PC-3 (cell line): ENCODE measurements around the gene SDK2. TPM values are rescaled to one million over a fixed set of nuclear protein-coding genes. Genes with fewer than 3 reads are reported as not detected.

ENCODE experiments used
- ATAC-seq: fragments of 200-7000 bp; cut with Tn5 transposase; 2 replicates; pipeline ENCODE4 v1.9.1; 2020; ENCODE audit warnings: mild to moderate bottlenecking, moderate library complexity
- BruUV-seq: library from RNA; stranded (reverse); fragments of 400-500 nt; replicated peaks from 2 replicates; lab custom pipeline; 2021; lab: Mats Ljungman, UMichigan
- CTCF ChIA-PET: fragments of 300-600 bp; sonication (Branson Sonifier 250); formaldehyde crosslinking; loops from one replicate; lab custom pipeline; 2022; ENCODE audit warnings: antibody characterized with exemption; lab: Charles Lee
- POLR2A ChIA-PET: fragments of 300-600 bp; sonication (Branson Sonifier 250); formaldehyde crosslinking; loops from one replicate; lab custom pipeline; 2022; ENCODE audit warnings: antibody characterized with exemption; ENCODE audit not compliant: unreplicated experiment; lab: Charles Lee
- DNase-seq: peaks from one replicate; pipeline ENCODE4 v3.0.0-alpha.2; 2015
- H2AFZ ChIP-seq: fragments of 300-600 bp; sonication (generic); 2 replicates; pipeline ENCODE4 v1.6.0; 2016; ENCODE audit warnings: antibody characterized with exemption, low read length
- H3F3A ChIP-seq: fragments of 300-600 bp; sonication (generic); one replicate; pipeline ENCODE4 v1.6.0; 2017; ENCODE audit warnings: antibody characterized with exemption, low read length, control low read depth, mild to moderate bottlenecking; ENCODE audit not compliant: unreplicated experiment
- H3K27ac ChIP-seq: fragments of 300-600 bp; sonication (generic); 2 replicates; pipeline ENCODE4 v1.5.1; 2016; ENCODE audit warnings: mild to moderate bottlenecking, low read length
- H3K27me3 ChIP-seq: fragments of 300-600 bp; sonication (generic); 2 replicates; pipeline ENCODE4 v1.6.1; 2016; ENCODE audit warnings: low read length, mixed read lengths
- H3K36me3 ChIP-seq: fragments of 300-600 bp; sonication (generic); 2 replicates; pipeline ENCODE4 v1.6.1; 2016; ENCODE audit warnings: low read depth, mixed run types, low read length, mixed read lengths
- H3K4me1 ChIP-seq: fragments of 300-600 bp; sonication (generic); 2 replicates; pipeline ENCODE4 v1.5.1; 2016; ENCODE audit warnings: low read length; ENCODE audit not compliant: insufficient read depth
- H3K4me2 ChIP-seq: fragments of 300-600 bp; sonication (generic); 2 replicates; pipeline ENCODE4 v1.6.0; 2016; ENCODE audit warnings: low read length
- H3K4me3 ChIP-seq: fragments of 300-600 bp; sonication (generic); 2 replicates; pipeline ENCODE4 v1.5.1; 2016; ENCODE audit warnings: mild to moderate bottlenecking, low read length, mixed read lengths
- H3K79me2 ChIP-seq: fragments of 300-600 bp; sonication (generic); 2 replicates; pipeline ENCODE4 v1.6.1; 2017; ENCODE audit warnings: low read length, mixed read lengths
- H3K9ac ChIP-seq: fragments of 300-600 bp; sonication (generic); 2 replicates; pipeline ENCODE4 v1.6.0; 2016; ENCODE audit warnings: mild to moderate bottlenecking, low read length
- H3K9me2 ChIP-seq: fragments of 300-600 bp; sonication (generic); replicated peaks from 2 replicates; pipeline ENCODE4 v1.6.1; 2016; ENCODE audit warnings: mixed run types, low read length, mixed read lengths
- H3K9me3 ChIP-seq: fragments of 300-600 bp; sonication (generic); 2 replicates; pipeline ENCODE4 v1.6.1; 2016; ENCODE audit warnings: low read length, mixed read lengths
- H4K20me1 ChIP-seq: fragments of 300-600 bp; sonication (generic); 2 replicates; pipeline ENCODE4 v1.6.1; 2016; ENCODE audit warnings: low read length, mixed read lengths
- EZH2 ChIP-seq: fragments of 300-600 bp; sonication (generic); IDR thresholded peaks from one replicate; pipeline ENCODE4 v1.6.1; 2017; ENCODE audit warnings: antibody characterized with exemption, mild to moderate bottlenecking, low read length; ENCODE audit not compliant: unreplicated experiment
- EZH2phosphoT487 ChIP-seq: fragments of 300-600 bp; sonication (generic); IDR thresholded peaks from 2 replicates; pipeline ENCODE4 v1.6.1; 2018; ENCODE audit warnings: mild to moderate bottlenecking, antibody characterized with exemption, low read length, borderline replicate concordance
- intact Hi-C: fragments of 100-400 bp; cut with micrococcal nuclease; formaldehyde crosslinking; loops from 2 replicates; pipeline ENCODE4 v1.9.0; 2023
- total RNA-seq: library from RNA; depleted of rRNA; stranded (reverse); fragments of >200 nt; gene quantifications from 2 replicates; pipeline ENCODE4 v1.2.3, GENCODE V29; 2014
- TF ChIP-seq, protein P1 (sequence below): fragments of 300-600 bp; sonication (generic); conservative IDR thresholded peaks from 2 replicates; pipeline ENCODE4 v1.5.1; 2017; ENCODE audit warnings: antibody characterized with exemption, low read depth, mild to moderate bottlenecking, low read length

The SDK2 gene
- total RNA-seq, 1 experiment from 2014 or later = 0.07 TPM

DNA sequence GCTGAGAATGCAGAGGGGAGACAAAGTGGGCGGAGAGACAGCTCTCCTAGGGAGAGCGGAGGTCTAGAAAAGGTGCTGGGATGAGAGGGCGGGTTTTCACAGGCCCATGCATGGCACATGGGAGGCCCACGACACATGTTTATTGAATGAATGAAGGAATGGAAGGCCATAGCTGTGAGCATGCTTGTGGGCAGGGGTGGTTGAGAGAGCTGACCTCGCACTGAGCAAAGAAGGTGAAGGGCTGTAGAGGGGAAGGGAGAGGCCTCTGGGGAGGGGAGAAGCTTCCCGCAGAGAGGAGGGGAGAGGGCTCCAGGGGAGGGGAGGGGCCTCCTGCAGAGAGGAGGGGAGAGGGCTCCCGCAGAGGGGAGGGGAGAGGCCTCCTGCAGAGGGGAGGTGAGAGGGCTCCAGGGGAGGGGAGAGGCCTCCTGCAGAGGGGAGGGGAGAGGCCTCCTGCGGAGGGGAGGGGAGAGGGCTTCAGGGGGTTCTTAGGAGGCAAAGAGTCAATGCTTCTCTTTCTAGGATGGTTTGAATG lies 27.3 kb downstream of the SDK2 start:
- no peak overlapping the region for H3K27ac ChIP-seq
- H3K9me3 ChIP-seq = peaks cover 2% of the 10 kb centered on the region; the same call in 1 of the 2 replicates
- H3K4me1 ChIP-seq = no peaks in the 10 kb centered on the region
- peaks cover 44% of the 10 kb centered on the region for H3K27me3 ChIP-seq
- no peak overlapping the region for H2AFZ ChIP-seq
- H4K20me1 ChIP-seq = no peaks in the 10 kb centered on the region
- POLR2A ChIA-PET = no interaction called here
- intact Hi-C loops = no loop called here
- H3F3A ChIP-seq = no peaks in the 10 kb centered on the region
- no peaks in the 10 kb centered on the region for H3K79me2 ChIP-seq
- ATAC-seq = no peak
- BruUV-seq = no TSS peak
- H3K36me3 ChIP-seq = no peaks in the 10 kb centered on the region
- TF ChIP-seq, protein P1, sequence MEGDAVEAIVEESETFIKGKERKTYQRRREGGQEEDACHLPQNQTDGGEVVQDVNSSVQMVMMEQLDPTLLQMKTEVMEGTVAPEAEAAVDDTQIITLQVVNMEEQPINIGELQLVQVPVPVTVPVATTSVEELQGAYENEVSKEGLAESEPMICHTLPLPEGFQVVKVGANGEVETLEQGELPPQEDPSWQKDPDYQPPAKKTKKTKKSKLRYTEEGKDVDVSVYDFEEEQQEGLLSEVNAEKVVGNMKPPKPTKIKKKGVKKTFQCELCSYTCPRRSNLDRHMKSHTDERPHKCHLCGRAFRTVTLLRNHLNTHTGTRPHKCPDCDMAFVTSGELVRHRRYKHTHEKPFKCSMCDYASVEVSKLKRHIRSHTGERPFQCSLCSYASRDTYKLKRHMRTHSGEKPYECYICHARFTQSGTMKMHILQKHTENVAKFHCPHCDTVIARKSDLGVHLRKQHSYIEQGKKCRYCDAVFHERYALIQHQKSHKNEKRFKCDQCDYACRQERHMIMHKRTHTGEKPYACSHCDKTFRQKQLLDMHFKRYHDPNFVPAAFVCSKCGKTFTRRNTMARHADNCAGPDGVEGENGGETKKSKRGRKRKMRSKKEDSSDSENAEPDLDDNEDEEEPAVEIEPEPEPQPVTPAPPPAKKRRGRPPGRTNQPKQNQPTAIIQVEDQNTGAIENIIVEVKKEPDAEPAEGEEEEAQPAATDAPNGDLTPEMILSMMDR = no peak
- TF ChIP-seq EZH2 = no peak
- no peak for TF ChIP-seq EZH2phosphoT487
- no peaks in the 10 kb centered on the region for H3K9me2 ChIP-seq
- CTCF ChIA-PET = no interaction called here
- no peak overlapping the region for H3K4me2 ChIP-seq
- no peak for DNase-seq
- no peak overlapping the region for H3K4me3 ChIP-seq
- no peak overlapping the region for H3K9ac ChIP-seq

DNA sequence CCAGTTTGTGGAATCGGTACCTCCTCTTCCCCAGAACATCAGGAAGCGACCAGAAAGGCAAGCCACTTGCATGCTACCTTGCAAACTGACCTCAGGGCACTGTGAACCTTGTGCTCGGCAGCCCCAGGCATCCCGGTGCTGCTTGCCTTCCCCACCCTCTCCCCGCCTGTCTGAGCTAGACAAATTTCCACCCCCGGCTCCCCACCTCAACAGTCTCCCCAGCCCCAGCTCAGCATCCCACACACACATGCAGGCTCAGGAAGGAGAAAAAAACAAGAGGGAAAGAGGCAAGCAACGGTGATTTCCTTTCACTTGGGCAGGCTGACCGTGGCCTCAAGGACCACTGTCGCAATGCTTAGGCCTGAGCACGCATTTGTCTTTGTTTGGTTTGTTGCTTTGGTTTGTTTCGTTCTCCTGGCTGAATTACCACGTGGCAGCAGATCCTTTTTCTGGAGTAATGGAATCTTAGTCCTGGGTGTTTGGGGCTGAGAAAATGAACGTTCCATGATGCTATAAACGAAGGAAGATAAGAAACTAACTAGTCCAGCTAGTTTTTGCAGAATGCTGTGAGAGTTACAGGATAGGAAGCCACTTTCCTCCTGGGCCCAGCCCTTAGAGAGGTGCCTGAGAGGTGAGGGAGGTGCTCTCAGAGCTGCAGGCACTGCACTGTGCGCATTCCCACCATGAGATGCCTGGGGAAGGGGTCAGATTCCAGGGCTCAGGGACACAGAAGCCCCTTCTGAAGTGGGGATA lies 27.9 kb downstream of the SDK2 start:
- TF ChIP-seq EZH2phosphoT487 = no peak
- TF ChIP-seq, protein P1 = no peak
- TF ChIP-seq EZH2 = no peak
- H3F3A ChIP-seq = no peaks in the 10 kb centered on the region
- H3K9me2 ChIP-seq = no peaks in the 10 kb centered on the region
- H2AFZ ChIP-seq = no peak overlapping the region
- BruUV-seq = no TSS peak
- peaks cover 42% of the 10 kb centered on the region for H3K27me3 ChIP-seq
- H3K9ac ChIP-seq = no peak overlapping the region
- H3K4me2 ChIP-seq = no peak overlapping the region
- H3K9me3 ChIP-seq = no peaks in the 10 kb centered on the region
- no peaks in the 10 kb centered on the region for H3K36me3 ChIP-seq
- no peaks in the 10 kb centered on the region for H3K79me2 ChIP-seq
- POLR2A ChIA-PET = no interaction called here
- CTCF ChIA-PET = no interaction called here
- DNase-seq (no peak), ATAC-seq (no peak)
- no peak overlapping the region for H3K27ac ChIP-seq
- H4K20me1 ChIP-seq = no peaks in the 10 kb centered on the region
- no peak overlapping the region for H3K4me3 ChIP-seq
- intact Hi-C loops = no loop called here
- H3K4me1 ChIP-seq = no peaks in the 10 kb centered on the region

DNA sequence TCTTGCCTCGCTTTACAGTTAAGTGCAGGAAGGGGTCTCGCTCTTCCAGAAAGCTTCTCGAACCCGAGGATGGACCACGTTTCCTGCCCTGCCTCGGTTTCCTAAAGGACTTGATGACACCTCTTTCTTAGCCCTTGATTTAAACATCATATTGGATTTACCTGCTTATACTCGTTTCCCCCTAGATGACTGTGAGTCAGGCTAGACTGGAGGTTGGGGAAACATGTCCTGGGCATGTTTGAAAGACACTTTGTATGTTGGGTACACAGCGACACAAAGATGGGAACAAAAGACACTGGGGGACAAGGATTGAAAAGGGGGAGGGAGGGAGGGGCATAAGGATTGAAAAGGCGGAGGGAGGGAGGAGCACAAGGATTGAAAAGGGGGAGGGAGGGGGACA lies 30.0 kb downstream of the SDK2 start:
- POLR2A ChIA-PET = no interaction called here
- BruUV-seq = no TSS peak
- H4K20me1 ChIP-seq = no peaks in the 10 kb centered on the region
- TF ChIP-seq, protein P1 = no peak
- TF ChIP-seq EZH2phosphoT487 (no peak), EZH2 (no peak)
- no peaks in the 10 kb centered on the region for H3F3A ChIP-seq
- H3K36me3 ChIP-seq = no peaks in the 10 kb centered on the region
- ATAC-seq (no peak), DNase-seq (no peak)
- H3K9ac ChIP-seq = no peak overlapping the region
- H3K4me1 ChIP-seq = no peaks in the 10 kb centered on the region
- no peaks in the 10 kb centered on the region for H3K79me2 ChIP-seq
- no peak overlapping the region for H3K27ac ChIP-seq
- no peaks in the 10 kb centered on the region for H3K9me3 ChIP-seq
- CTCF ChIA-PET = no interaction called here
- peaks cover 55% of the 10 kb centered on the region for H3K27me3 ChIP-seq
- intact Hi-C loops = no loop called here
- H3K4me3 ChIP-seq = no peak overlapping the region
- no peak overlapping the region for H2AFZ ChIP-seq
- no peak overlapping the region for H3K4me2 ChIP-seq
- no peaks in the 10 kb centered on the region for H3K9me2 ChIP-seq
